KMS-11 (cell line): ENCODE measurements around the gene TXNDC5.

Experiments
- H2AFZ ChIP-seq: fragments of 200-600 bp; sonication (generic); 2 replicates; pipeline ENCODE4 v1.6.1; 2016; ENCODE audit warnings: antibody characterized with exemption, mixed run types, low read depth
- H3K27ac ChIP-seq: fragments of 200-600 bp; sonication (generic); 2 replicates; pipeline ENCODE4 v1.6.1; 2016; ENCODE audit warnings: mild to moderate bottlenecking, mixed run types
- H3K27me3 ChIP-seq: fragments of 200-600 bp; sonication (generic); 2 replicates; pipeline ENCODE4 v1.6.1; 2017; ENCODE audit warnings: mild to moderate bottlenecking, low read depth, mixed run types, moderate library complexity; ENCODE audit not compliant: insufficient read depth
- H3K36me3 ChIP-seq: fragments of 200-600 bp; sonication (generic); 2 replicates; pipeline ENCODE4 v1.6.1; 2017; ENCODE audit warnings: mild to moderate bottlenecking, mixed run types; ENCODE audit not compliant: insufficient read depth
- H3K4me1 ChIP-seq: fragments of 200-600 bp; sonication (generic); 2 replicates; pipeline ENCODE4 v1.6.1; 2016; ENCODE audit warnings: mild to moderate bottlenecking, low read depth, mixed run types; ENCODE audit not compliant: poor library complexity, severe bottlenecking
- H3K4me2 ChIP-seq: fragments of 200-600 bp; sonication (generic); 2 replicates; pipeline ENCODE4 v1.7.0; 2016; ENCODE audit warnings: mild to moderate bottlenecking, mixed run types
- H3K4me3 ChIP-seq: fragments of 200-600 bp; sonication (generic); IDR thresholded peaks from 2 replicates; pipeline ENCODE4 v1.6.1; 2017; ENCODE audit warnings: low read depth, low read length, mixed read lengths; ENCODE audit not compliant: insufficient read depth
- H3K79me2 ChIP-seq: fragments of 200-600 bp; sonication (generic); 2 replicates; pipeline ENCODE4 v1.6.1; 2016; ENCODE audit warnings: low read depth, mixed run types; ENCODE audit not compliant: insufficient read depth
- H3K9ac ChIP-seq: fragments of 200-600 bp; sonication (generic); 2 replicates; pipeline ENCODE4 v1.6.1; 2016; ENCODE audit warnings: mild to moderate bottlenecking, mixed run types
- H4K20me1 ChIP-seq: fragments of 200-600 bp; sonication (generic); 2 replicates; pipeline ENCODE4 v1.6.1; 2016; ENCODE audit warnings: mild to moderate bottlenecking, mixed run types; ENCODE audit not compliant: insufficient read depth
- TF ChIP-seq, protein P1 (sequence below): fragments of 200-600 bp; sonication (generic); conservative IDR thresholded peaks from 2 replicates; pipeline ENCODE4 v1.6.1; 2017; ENCODE audit warnings: low read depth, mild to moderate bottlenecking, antibody characterized with exemption, low read length, moderate library complexity, mixed read lengths

The TXNDC5 gene

DNA sequence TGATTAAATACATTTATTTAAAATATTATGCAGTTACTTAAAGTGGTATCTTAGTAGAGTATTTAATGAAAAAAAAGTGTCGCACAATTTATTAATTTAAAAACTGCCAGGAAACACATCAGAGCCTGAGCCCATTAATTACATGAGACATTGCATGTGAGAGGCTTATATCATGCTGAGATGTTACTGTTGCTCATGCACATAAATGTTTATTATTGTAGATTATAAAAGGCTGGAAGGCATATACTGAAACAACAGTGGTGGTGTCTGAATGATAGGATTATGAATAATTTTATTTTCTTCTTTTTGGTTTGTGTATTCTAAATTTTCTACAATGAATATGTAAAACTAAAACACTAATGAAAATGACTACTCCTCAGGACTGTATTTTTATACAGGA lies 45.7 kb upstream of the TXNDC5 start:
- Histone ChIP-seq H3K27ac (no peak overlapping the region), H3K4me3 (no peak overlapping the region), H3K27me3 (no peaks in the 10 kb centered on the region), H3K79me2 (no peaks in the 10 kb centered on the region), H3K36me3 (no peaks in the 10 kb centered on the region), H4K20me1 (no peaks in the 10 kb centered on the region), H3K4me1 (peaks cover 32% of the 10 kb centered on the region), H2AFZ (no peak overlapping the region), H3K4me2 (no peak overlapping the region), H3K9ac (no peak overlapping the region)
- TF ChIP-seq, protein P1, sequence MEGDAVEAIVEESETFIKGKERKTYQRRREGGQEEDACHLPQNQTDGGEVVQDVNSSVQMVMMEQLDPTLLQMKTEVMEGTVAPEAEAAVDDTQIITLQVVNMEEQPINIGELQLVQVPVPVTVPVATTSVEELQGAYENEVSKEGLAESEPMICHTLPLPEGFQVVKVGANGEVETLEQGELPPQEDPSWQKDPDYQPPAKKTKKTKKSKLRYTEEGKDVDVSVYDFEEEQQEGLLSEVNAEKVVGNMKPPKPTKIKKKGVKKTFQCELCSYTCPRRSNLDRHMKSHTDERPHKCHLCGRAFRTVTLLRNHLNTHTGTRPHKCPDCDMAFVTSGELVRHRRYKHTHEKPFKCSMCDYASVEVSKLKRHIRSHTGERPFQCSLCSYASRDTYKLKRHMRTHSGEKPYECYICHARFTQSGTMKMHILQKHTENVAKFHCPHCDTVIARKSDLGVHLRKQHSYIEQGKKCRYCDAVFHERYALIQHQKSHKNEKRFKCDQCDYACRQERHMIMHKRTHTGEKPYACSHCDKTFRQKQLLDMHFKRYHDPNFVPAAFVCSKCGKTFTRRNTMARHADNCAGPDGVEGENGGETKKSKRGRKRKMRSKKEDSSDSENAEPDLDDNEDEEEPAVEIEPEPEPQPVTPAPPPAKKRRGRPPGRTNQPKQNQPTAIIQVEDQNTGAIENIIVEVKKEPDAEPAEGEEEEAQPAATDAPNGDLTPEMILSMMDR, result no peak

DNA sequence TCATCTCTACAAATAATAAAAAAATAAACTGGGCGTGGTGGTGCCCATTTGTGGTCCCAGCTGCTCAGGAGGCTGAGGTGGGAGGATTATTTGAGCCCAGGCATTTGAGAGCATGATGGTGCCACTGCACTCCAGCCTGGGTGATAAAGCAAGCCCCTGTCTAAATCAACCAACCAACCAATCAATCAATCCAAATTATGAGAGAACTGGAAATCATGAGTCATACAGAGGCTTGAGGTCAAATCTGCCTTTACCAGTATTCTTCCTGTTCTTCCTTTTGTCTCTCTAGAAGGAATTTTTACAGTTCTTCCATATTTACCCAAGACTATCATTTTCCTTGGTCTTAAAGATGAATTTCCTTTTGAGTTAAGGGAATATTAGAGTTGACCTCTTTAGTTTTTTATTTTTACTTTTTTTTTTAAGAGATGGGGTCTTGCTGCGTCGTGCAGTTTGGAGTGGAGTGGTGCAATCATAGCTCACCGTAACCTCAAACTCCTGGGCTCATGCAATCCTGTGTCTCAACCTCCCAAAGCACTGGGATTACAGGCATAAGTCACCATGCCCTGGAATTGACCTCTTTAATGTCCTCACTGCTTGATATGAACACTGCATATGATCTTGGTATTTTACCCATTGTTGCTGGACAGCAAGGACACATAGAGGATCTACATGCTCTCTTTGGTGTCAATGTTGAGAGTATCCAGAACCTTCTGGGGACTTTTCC lies 44.1 kb upstream of the TXNDC5 start:
- H3K4me1 ChIP-seq, result peaks cover 15% of the 10 kb centered on the region
- no peaks in the 10 kb centered on the region for H3K36me3 ChIP-seq
- no peaks in the 10 kb centered on the region for H3K27me3 ChIP-seq
- no peaks in the 10 kb centered on the region for H3K79me2 ChIP-seq
- H3K4me2 ChIP-seq, result no peak overlapping the region
- H3K27ac ChIP-seq, result no peak overlapping the region
- no peak overlapping the region for H3K9ac ChIP-seq
- H4K20me1 ChIP-seq, result no peaks in the 10 kb centered on the region
- TF ChIP-seq, protein P1, result no peak
- H3K4me3 ChIP-seq, result no peak overlapping the region
- no peak overlapping the region for H2AFZ ChIP-seq

DNA sequence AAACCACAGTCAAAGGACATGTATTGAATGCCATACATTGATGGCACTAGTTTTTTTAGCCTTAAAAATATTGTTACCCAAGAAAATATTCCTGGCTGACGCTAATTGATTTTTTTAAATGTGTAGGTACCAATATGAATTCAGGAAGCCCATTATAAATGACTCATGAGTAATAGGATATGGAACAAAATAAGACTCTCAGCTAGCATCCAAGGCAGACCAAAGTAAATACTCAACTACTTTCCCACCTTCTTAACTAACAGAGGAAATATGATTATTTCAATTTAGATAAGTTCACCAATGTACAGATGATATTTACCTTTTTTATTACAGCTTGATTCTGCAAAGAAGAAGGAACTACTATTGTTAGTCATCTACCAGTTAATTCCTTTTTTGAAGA lies 43.2 kb upstream of the TXNDC5 start:
- no peak overlapping the region for H3K9ac ChIP-seq
- H3K27ac ChIP-seq, result no peak overlapping the region
- no peaks in the 10 kb centered on the region for H3K36me3 ChIP-seq
- H3K27me3 ChIP-seq, result no peaks in the 10 kb centered on the region
- no peak overlapping the region for H3K4me2 ChIP-seq
- H4K20me1 ChIP-seq, result no peaks in the 10 kb centered on the region
- H3K4me3 ChIP-seq, result no peak overlapping the region
- no peaks in the 10 kb centered on the region for H3K79me2 ChIP-seq
- no peak overlapping the region for H2AFZ ChIP-seq
- TF ChIP-seq, protein P1, result no peak
- H3K4me1 ChIP-seq, result peaks cover 7% of the 10 kb centered on the region

DNA sequence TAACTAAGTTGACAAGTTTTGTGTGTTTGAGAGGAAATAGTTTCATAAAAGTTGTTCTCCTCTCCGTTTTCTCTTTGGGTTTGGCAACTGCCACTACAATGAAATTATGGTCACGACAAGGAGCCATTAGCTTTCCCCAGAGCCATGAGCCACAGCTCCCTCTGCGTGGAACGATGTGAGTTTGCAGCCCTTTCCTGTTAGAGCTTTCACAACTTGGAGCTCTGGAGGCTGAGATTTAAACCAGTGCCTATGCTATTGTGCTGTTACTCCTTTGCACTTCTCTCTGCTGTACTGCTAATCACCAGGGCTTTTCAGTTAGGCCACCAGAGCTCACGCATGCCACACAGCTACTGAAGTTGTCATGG lies 29.3 kb upstream of the TXNDC5 start:
- H3K4me2 ChIP-seq, result no peak overlapping the region
- H3K9ac ChIP-seq, result no peak overlapping the region
- no peaks in the 10 kb centered on the region for H3K4me1 ChIP-seq
- no peaks in the 10 kb centered on the region for H3K27me3 ChIP-seq
- no peak overlapping the region for H3K4me3 ChIP-seq
- TF ChIP-seq, protein P1, result no peak
- H3K27ac ChIP-seq, result no peak overlapping the region
- H3K79me2 ChIP-seq, result no peaks in the 10 kb centered on the region
- H3K36me3 ChIP-seq, result no peaks in the 10 kb centered on the region
- H2AFZ ChIP-seq, result no peak overlapping the region
- no peaks in the 10 kb centered on the region for H4K20me1 ChIP-seq
